OCI-LY1 (cell line): ENCODE results near the gene MFAP4.
"Not testable (repeated sequence)": the region's sequence is repeated elsewhere in the genome, so short reads cannot be mapped to it uniquely, and the experiment has no call there.

Source experiments
- H2AFZ ChIP-seq: fragments of 200-600 bp; sonication (generic), shearing (Covaris generic); 2 replicates; pipeline ENCODE4 v1.6.0; 2014; ENCODE audit warnings: antibody characterized with exemption, mild to moderate bottlenecking, low read length
- H3F3A ChIP-seq: fragments of 200-600 bp; sonication (generic), shearing (Covaris generic); 2 replicates; pipeline ENCODE4 v1.6.0; 2014; ENCODE audit warnings: mild to moderate bottlenecking, antibody characterized with exemption, low read length, moderate library complexity; ENCODE audit not compliant: insufficient read depth
- H3K27ac ChIP-seq: fragments of 200-600 bp; sonication (generic); 2 replicates; pipeline ENCODE4 v1.5.1; 2014; ENCODE audit warnings: low read length, mixed run types, mild to moderate bottlenecking, low read depth; ENCODE audit not compliant: poor library complexity, severe bottlenecking
- H3K27me3 ChIP-seq: fragments of 200-600 bp; sonication (generic); 2 replicates; pipeline ENCODE4 v1.6.0; 2014; ENCODE audit warnings: antibody characterized with exemption, mild to moderate bottlenecking, low read length, moderate library complexity; ENCODE audit not compliant: insufficient read depth
- H3K36me3 ChIP-seq: fragments of 200-600 bp; sonication (generic); 2 replicates; pipeline ENCODE4 v1.6.1; 2014; ENCODE audit warnings: mild to moderate bottlenecking, antibody characterized with exemption, low read length, moderate library complexity, mixed read lengths; ENCODE audit not compliant: insufficient read depth
- H3K4me1 ChIP-seq: fragments of 200-600 bp; sonication (generic); 2 replicates; pipeline ENCODE4 v1.5.1; 2014; ENCODE audit warnings: mild to moderate bottlenecking, low read length, moderate library complexity; ENCODE audit not compliant: insufficient read depth, severe bottlenecking
- H3K4me2 ChIP-seq: fragments of 200-600 bp; sonication (generic), shearing (Covaris generic); 2 replicates; pipeline ENCODE4 v1.6.1; 2014; ENCODE audit warnings: low read length
- H3K4me3 ChIP-seq: fragments of 200-600 bp; sonication (generic); 2 replicates; pipeline ENCODE4 v1.5.1; 2014; ENCODE audit warnings: low read length, low read depth, mild to moderate bottlenecking, mixed read lengths; ENCODE audit not compliant: poor library complexity, severe bottlenecking
- H3K79me2 ChIP-seq: fragments of 200-600 bp; shearing (Covaris generic); 2 replicates; pipeline ENCODE4 v1.6.1; 2016; ENCODE audit warnings: mixed run types, low read length, mixed read lengths; ENCODE audit not compliant: insufficient read depth
- H3K9ac ChIP-seq: fragments of 200-600 bp; sonication (generic), shearing (Covaris generic); 2 replicates; pipeline ENCODE4 v1.6.1; 2014; ENCODE audit warnings: mild to moderate bottlenecking, low read length, mixed read lengths
- H3K9me2 ChIP-seq: fragments of 200-600 bp; sonication (generic), shearing (Covaris generic); 2 replicates; pipeline ENCODE4 v1.6.1; 2014; ENCODE audit warnings: low read depth, mild to moderate bottlenecking, low read length, mixed read lengths
- H3K9me3 ChIP-seq: fragments of 200-600 bp; shearing (Covaris generic); 2 replicates; pipeline ENCODE4 v1.6.1; 2014; ENCODE audit warnings: low read length, mixed read lengths
- H4K20me1 ChIP-seq: fragments of 200-600 bp; sonication (generic), shearing (Covaris generic); 2 replicates; pipeline ENCODE4 v1.6.0; 2016; ENCODE audit warnings: mild to moderate bottlenecking, low read length; ENCODE audit not compliant: insufficient read depth
- EZH2 ChIP-seq: fragments of 200-600 bp; sonication (generic), shearing (Covaris generic); IDR thresholded peaks from 2 replicates; pipeline ENCODE4 v1.8.0; 2017; ENCODE audit warnings: borderline replicate concordance, mixed run types, mild to moderate bottlenecking, antibody characterized with exemption, low read length, moderate library complexity, mixed read lengths
- TF ChIP-seq, protein P1 (sequence below): fragments of 200-600 bp; sonication (generic), shearing (Covaris generic); IDR thresholded peaks from 2 replicates; pipeline ENCODE4 v1.5.1; 2017; ENCODE audit warnings: mild to moderate bottlenecking, antibody characterized with exemption, low read length, moderate library complexity, mixed read lengths

The MFAP4 gene

DNA sequence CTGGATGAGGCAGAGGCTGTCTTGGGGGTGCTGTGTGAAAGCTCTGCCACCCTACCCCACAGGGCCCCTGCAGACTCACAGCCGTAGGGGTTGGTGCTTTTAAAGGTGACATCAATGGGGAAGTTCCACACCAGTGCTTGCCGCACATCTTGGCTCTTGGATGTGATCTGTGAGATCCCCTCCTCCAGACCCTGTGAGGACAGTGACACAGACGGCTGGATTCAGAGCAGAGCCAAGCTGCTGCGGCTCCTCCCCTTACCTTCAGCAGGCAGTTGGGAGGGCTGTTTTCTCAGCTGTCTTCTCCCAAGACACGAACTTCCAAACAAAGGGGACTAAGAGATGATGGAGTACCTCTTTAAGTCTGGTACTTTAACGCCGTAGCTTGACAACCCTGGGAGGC lies 29.2 kb downstream of the MFAP4 start:
- H3F3A ChIP-seq, result no peaks in the 10 kb centered on the region
- no peaks in the 10 kb centered on the region for H3K79me2 ChIP-seq
- no peak overlapping the region for H2AFZ ChIP-seq
- no peak overlapping the region for H3K27ac ChIP-seq
- no peak for TF ChIP-seq EZH2
- TF ChIP-seq, protein P1, sequence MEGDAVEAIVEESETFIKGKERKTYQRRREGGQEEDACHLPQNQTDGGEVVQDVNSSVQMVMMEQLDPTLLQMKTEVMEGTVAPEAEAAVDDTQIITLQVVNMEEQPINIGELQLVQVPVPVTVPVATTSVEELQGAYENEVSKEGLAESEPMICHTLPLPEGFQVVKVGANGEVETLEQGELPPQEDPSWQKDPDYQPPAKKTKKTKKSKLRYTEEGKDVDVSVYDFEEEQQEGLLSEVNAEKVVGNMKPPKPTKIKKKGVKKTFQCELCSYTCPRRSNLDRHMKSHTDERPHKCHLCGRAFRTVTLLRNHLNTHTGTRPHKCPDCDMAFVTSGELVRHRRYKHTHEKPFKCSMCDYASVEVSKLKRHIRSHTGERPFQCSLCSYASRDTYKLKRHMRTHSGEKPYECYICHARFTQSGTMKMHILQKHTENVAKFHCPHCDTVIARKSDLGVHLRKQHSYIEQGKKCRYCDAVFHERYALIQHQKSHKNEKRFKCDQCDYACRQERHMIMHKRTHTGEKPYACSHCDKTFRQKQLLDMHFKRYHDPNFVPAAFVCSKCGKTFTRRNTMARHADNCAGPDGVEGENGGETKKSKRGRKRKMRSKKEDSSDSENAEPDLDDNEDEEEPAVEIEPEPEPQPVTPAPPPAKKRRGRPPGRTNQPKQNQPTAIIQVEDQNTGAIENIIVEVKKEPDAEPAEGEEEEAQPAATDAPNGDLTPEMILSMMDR, result no peak
- peaks cover 9% of the 10 kb centered on the region for H3K4me1 ChIP-seq
- no peaks in the 10 kb centered on the region; the same call in 1 of the 2 replicates for H3K27me3 ChIP-seq
- H3K9ac ChIP-seq, result no peak overlapping the region
- no peaks in the 10 kb centered on the region for H3K9me2 ChIP-seq
- H3K9me3 ChIP-seq, result no peaks in the 10 kb centered on the region
- H3K36me3 ChIP-seq, result no peaks in the 10 kb centered on the region; the same call in 1 of the 2 replicates
- no peak overlapping the region for H3K4me3 ChIP-seq
- H4K20me1 ChIP-seq, result no peaks in the 10 kb centered on the region
- no peak overlapping the region for H3K4me2 ChIP-seq

DNA sequence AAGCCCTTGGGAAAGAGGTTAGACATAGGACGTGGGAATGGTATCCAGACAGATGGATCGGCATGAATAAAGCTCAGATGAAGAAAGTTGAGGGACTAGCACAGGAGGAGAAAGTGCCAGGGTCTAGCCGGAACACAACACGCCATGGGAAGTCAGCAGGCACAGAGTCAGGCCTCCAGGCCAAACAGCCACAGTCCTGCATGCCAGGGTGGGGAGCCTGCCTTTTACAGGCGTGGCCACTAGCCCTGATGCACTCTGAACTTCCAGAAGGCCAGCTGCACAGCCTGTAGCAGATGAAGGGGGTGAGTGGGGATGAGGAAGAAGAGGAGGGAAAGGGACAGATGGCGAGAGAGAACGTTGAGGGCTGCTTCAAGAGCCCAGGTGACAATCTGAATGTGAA lies 29.6 kb downstream of the MFAP4 start:
- H3K27ac ChIP-seq, result no peak overlapping the region
- no peaks in the 10 kb centered on the region for H3K79me2 ChIP-seq
- H3K4me2 ChIP-seq, result no peak overlapping the region
- H3K4me1 ChIP-seq, result peaks cover 9% of the 10 kb centered on the region
- no peaks in the 10 kb centered on the region for H3F3A ChIP-seq
- H3K4me3 ChIP-seq, result no peak overlapping the region
- H3K9me2 ChIP-seq, result no peaks in the 10 kb centered on the region
- no peaks in the 10 kb centered on the region for H3K9me3 ChIP-seq
- no peak overlapping the region for H2AFZ ChIP-seq
- H4K20me1 ChIP-seq, result no peaks in the 10 kb centered on the region
- no peaks in the 10 kb centered on the region; the same call in 1 of the 2 replicates for H3K36me3 ChIP-seq
- H3K9ac ChIP-seq, result no peak overlapping the region
- TF ChIP-seq, protein P1, result no peak
- TF ChIP-seq EZH2, result no peak
- H3K27me3 ChIP-seq, result no peaks in the 10 kb centered on the region; the same call in 1 of the 2 replicates

DNA sequence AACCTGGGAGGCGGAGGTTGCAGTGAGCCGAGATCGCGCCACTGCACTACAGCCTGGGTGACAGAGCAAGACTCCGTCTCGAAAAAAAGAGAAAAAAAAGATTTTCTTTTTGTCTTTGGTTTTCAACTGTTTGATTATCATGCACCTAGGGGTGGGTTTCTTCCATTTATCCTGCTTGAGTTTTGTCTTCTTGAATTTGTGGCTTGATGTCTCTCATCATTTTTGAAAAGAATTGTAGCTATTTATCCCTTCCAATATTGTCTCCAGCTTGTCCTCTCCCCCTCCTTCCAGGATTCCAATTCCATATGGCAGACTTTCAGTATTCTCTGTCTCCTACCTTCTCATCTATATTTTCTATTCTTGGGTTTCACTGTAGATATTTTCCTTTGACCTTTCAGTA lies 32.2 kb downstream of the MFAP4 start:
- TF ChIP-seq, protein P1, result no peak
- TF ChIP-seq EZH2, result no peak
- H3K27ac ChIP-seq, result no peak overlapping the region
- H4K20me1 ChIP-seq, result no peaks in the 10 kb centered on the region
- H3K4me3 ChIP-seq, result no peak overlapping the region
- no peaks in the 10 kb centered on the region for H3K9me2 ChIP-seq
- no peaks in the 10 kb centered on the region; the same call in 1 of the 2 replicates for H3K36me3 ChIP-seq
- H3K9ac ChIP-seq, result no peak overlapping the region
- H3K27me3 ChIP-seq, result no peaks in the 10 kb centered on the region; the same call in 1 of the 2 replicates
- H2AFZ ChIP-seq, result no peak overlapping the region
- H3F3A ChIP-seq, result no peaks in the 10 kb centered on the region
- H3K4me1 ChIP-seq, result no peaks in the 10 kb centered on the region
- H3K4me2 ChIP-seq, result no peak overlapping the region
- no peaks in the 10 kb centered on the region for H3K79me2 ChIP-seq
- H3K9me3 ChIP-seq, result no peaks in the 10 kb centered on the region

DNA sequence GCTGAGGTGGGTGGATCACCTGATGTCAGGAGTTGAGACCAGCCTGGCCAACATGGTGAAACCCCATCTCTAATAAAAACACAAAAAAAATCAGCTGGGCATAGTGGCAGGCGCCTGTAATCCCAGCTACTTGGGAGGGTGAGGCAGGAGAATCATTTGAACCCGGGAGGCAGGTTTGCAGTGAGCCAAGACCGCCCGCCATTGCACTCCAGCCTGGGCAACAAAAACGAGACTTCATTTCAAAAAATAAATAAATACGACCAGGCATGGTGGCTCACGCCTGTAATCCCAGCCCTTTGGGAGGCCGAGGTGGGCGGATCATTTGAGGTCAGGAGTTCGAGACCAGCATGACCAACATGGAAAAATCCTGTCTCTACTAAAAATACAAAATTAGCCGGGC lies 33.6 kb downstream of the MFAP4 start:
- H3K4me3 ChIP-seq, H3K9me2 ChIP-seq, H3K9ac ChIP-seq, H3K27me3 ChIP-seq, H3F3A ChIP-seq, H3K4me1 ChIP-seq, H3K9me3 ChIP-seq, H3K4me2 ChIP-seq, H3K36me3 ChIP-seq, H4K20me1 ChIP-seq, H3K27ac ChIP-seq, H3K79me2 ChIP-seq, H2AFZ ChIP-seq: not testable (repeated sequence)
